Measurements from ENCODE around the gene KIF26B. TPM values are rescaled to one million over a fixed set of nuclear protein-coding genes. Genes with fewer than 3 reads are reported as not detected.

The KIF26B gene
- polyA plus RNA-seq, 1 donor (not counting 4 experiments of a cell fraction or from before 2014, with no cell fraction given) = 0.58 TPM

GRCh38 chr1:245142976-245143375 is 11.8 kb upstream of the KIF26B start:
- dilution Hi-C loops (cut with MboI; ENCODE audit: extremely low pct_ligation_motif_present, low sequenced_read_pairs) = no loop called here
- no peaks in the 10 kb centered on the region for H3K79me2 ChIP-seq (ENCODE audit: control insufficient read depth, insufficient read depth, low read length)
- no peak for FAIRE-seq
- no peaks in the 10 kb centered on the region for H3K4me1 ChIP-seq (ENCODE audit: control insufficient read depth, extremely low read depth, insufficient read depth, low read length)
- H3K27ac ChIP-seq (ENCODE audit: control insufficient read depth, insufficient read depth, low read length) = no peak overlapping the region
- H2AFZ ChIP-seq (ENCODE audit: control insufficient read depth, low read length) = no peak overlapping the region
- no peaks in the 10 kb centered on the region for H4K20me1 ChIP-seq (ENCODE audit: control insufficient read depth, extremely low read depth, insufficient read depth, low read length)
- H3K9me1 ChIP-seq (ENCODE audit: control insufficient read depth, extremely low read depth, insufficient read depth, low read length) = no peaks in the 10 kb centered on the region
- no peaks in the 10 kb centered on the region for H3K36me3 ChIP-seq (ENCODE audit: control insufficient read depth in 2 of 2, extremely low read depth in 1 of 2, insufficient read depth in 2 of 2, low read length in 2 of 2)
- no peaks in the 10 kb centered on the region for H3K27me3 ChIP-seq (ENCODE audit: control insufficient read depth, extremely low read depth, insufficient read depth, low read length)
- no peak overlapping the region for H3K9ac ChIP-seq (ENCODE audit: control insufficient read depth, extremely low read depth, insufficient read depth, low read length)
- no peak overlapping the region for H3K4me3 ChIP-seq (ENCODE audit: control insufficient read depth in 2 of 3, extremely low read depth in 1 of 3, insufficient read depth in 2 of 3, low read depth in 1 of 3, low read length in 3 of 3)
- no peak overlapping the region for H3K4me2 ChIP-seq (ENCODE audit: control insufficient read depth, extremely low read depth, insufficient read depth, low read depth, low read length)
- H3K9me3 ChIP-seq (ENCODE audit: control insufficient read depth, low read depth, low read length) = peaks cover 3% of the 10 kb centered on the region
- TF ChIP-seq, protein P1, sequence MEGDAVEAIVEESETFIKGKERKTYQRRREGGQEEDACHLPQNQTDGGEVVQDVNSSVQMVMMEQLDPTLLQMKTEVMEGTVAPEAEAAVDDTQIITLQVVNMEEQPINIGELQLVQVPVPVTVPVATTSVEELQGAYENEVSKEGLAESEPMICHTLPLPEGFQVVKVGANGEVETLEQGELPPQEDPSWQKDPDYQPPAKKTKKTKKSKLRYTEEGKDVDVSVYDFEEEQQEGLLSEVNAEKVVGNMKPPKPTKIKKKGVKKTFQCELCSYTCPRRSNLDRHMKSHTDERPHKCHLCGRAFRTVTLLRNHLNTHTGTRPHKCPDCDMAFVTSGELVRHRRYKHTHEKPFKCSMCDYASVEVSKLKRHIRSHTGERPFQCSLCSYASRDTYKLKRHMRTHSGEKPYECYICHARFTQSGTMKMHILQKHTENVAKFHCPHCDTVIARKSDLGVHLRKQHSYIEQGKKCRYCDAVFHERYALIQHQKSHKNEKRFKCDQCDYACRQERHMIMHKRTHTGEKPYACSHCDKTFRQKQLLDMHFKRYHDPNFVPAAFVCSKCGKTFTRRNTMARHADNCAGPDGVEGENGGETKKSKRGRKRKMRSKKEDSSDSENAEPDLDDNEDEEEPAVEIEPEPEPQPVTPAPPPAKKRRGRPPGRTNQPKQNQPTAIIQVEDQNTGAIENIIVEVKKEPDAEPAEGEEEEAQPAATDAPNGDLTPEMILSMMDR (optimal IDR thresholded peaks at IDR 0.05 in 1 of 3, IDR thresholded peaks at IDR 0.05 in 1 of 3, conservative IDR thresholded peaks at IDR 0.05 in 1 of 3; ENCODE audit: extremely low read depth in 1 of 3, insufficient read depth in 2 of 3, low read length in 3 of 3) = no peak
- no peak for TF ChIP-seq EZH2 (IDR thresholded peaks at IDR 0.05; ENCODE audit: low read length)
- DNase-seq (ENCODE audit: low read depth, low spot score) = no peak

DNA sequence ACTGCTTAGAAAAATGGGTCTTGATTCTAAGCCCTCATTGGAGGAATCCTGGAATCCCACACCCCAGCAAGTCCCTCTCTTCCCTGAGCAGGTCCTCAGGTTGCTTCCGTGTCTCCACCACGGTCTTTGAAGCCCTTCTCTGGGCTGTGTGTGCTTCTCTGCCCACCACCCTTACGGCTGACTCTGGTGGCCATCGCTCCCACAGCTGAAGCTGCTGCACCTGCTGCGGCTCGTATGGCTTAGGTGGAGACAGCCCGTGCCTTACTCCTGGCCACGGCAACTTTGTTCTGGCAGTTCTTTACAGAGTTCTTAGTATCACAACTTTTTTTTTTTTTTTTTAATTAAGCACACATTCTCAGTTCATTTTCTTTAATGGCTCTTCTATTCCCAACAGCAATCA is 10.9 kb upstream of the KIF26B start:
- Histone ChIP-seq H2AFZ (ENCODE audit: control insufficient read depth, low read length) (no peak overlapping the region), H3K9me3 (ENCODE audit: control insufficient read depth, low read depth, low read length) (peaks cover 3% of the 10 kb centered on the region), H4K20me1 (ENCODE audit: control insufficient read depth, extremely low read depth, insufficient read depth, low read length) (no peaks in the 10 kb centered on the region), H3K9me1 (ENCODE audit: control insufficient read depth, extremely low read depth, insufficient read depth, low read length) (no peaks in the 10 kb centered on the region), H3K4me2 (ENCODE audit: control insufficient read depth, extremely low read depth, insufficient read depth, low read depth, low read length) (no peak overlapping the region), H3K79me2 (ENCODE audit: control insufficient read depth, insufficient read depth, low read length) (no peaks in the 10 kb centered on the region), H3K9ac (ENCODE audit: control insufficient read depth, extremely low read depth, insufficient read depth, low read length) (no peak overlapping the region), H3K36me3 (ENCODE audit: control insufficient read depth in 2 of 2, extremely low read depth in 1 of 2, insufficient read depth in 2 of 2, low read length in 2 of 2) (no peaks in the 10 kb centered on the region), H3K27me3 (ENCODE audit: control insufficient read depth, extremely low read depth, insufficient read depth, low read length) (no peaks in the 10 kb centered on the region), H3K4me3 (ENCODE audit: control insufficient read depth in 2 of 3, extremely low read depth in 1 of 3, insufficient read depth in 2 of 3, low read depth in 1 of 3, low read length in 3 of 3) (no peak overlapping the region), H3K27ac (ENCODE audit: control insufficient read depth, insufficient read depth, low read length) (no peak overlapping the region), H3K4me1 (ENCODE audit: control insufficient read depth, extremely low read depth, insufficient read depth, low read length) (no peaks in the 10 kb centered on the region)
- DNase-seq (ENCODE audit: low read depth, low spot score) (no peak), FAIRE-seq (no peak)
- dilution Hi-C loops (cut with MboI; ENCODE audit: extremely low pct_ligation_motif_present, low sequenced_read_pairs) = no loop called here
- TF ChIP-seq, protein P1 (optimal IDR thresholded peaks at IDR 0.05 in 1 of 3, IDR thresholded peaks at IDR 0.05 in 1 of 3, conservative IDR thresholded peaks at IDR 0.05 in 1 of 3; ENCODE audit: extremely low read depth in 1 of 3, insufficient read depth in 2 of 3, low read length in 3 of 3) = no peak
- no peak for TF ChIP-seq EZH2 (IDR thresholded peaks at IDR 0.05; ENCODE audit: low read length)
